GM12892 (cell line): ENCODE measurements around the gene COLEC12.

Experiments used
- POLR2A ChIP-seq: IDR thresholded peaks from 2 replicates; pipeline ENCODE4 v1.6.1; 2011; ENCODE audit warnings: low read depth, low read length, control low read depth
- POLR2AphosphoS5 ChIP-seq: IDR thresholded peaks from 2 replicates; pipeline ENCODE4 v1.6.1; 2011; ENCODE audit warnings: low read depth, low read length, control low read depth
- TAF1 ChIP-seq: IDR thresholded peaks from 2 replicates; pipeline ENCODE4 v1.6.1; 2011; ENCODE audit warnings: low read depth, mild to moderate bottlenecking, control low read depth, low read length, borderline replicate concordance

- no peak for TF ChIP-seq POLR2AphosphoS5
- no peak for TF ChIP-seq POLR2A
- no peak for TF ChIP-seq TAF1
Observed at GRCh38 chr18:388200-388599, 112.3 kb downstream of the COLEC12 start.
